Fibroblast of lung (primary cell): Measurements from ENCODE around the gene TMCO2. TPM values are rescaled to one million over a fixed set of nuclear protein-coding genes. Genes with fewer than 3 reads are reported as not detected.

Experiments
- DNase-seq, 2 donors: peaks; one replicate each; pipeline versions ENCODE4 v3.0.0 to v3.0.0-alpha.2; 2010; ENCODE audit warnings: low read depth in 2 of 2
- H2AFZ ChIP-seq: 2 replicates; pipeline ENCODE4 v1.5.1; 2012; ENCODE audit warnings: low read length, control low read depth, inconsistent platforms
- H3K27ac ChIP-seq: 2 replicates; pipeline ENCODE4 v1.5.1; 2011; ENCODE audit warnings: low read length, control low read depth; ENCODE audit not compliant: insufficient read depth
- H3K27me3 ChIP-seq: 2 replicates; pipeline ENCODE4 v1.5.1; 2011; ENCODE audit warnings: mild to moderate bottlenecking, low read length; ENCODE audit not compliant: control insufficient read depth, insufficient read depth
- H3K36me3 ChIP-seq: 2 replicates; pipeline ENCODE4 v1.5.1; 2011; ENCODE audit warnings: low read length; ENCODE audit not compliant: control insufficient read depth, insufficient read depth
- H3K4me1 ChIP-seq: 2 replicates; pipeline ENCODE4 v1.5.1; 2011; ENCODE audit warnings: low read length; ENCODE audit not compliant: control insufficient read depth, insufficient read depth; ENCODE audit errors: extremely low read depth
- H3K4me2 ChIP-seq: 2 replicates; pipeline ENCODE4 v1.5.1; 2011; ENCODE audit warnings: low read length, control low read depth; ENCODE audit not compliant: insufficient read depth; ENCODE audit errors: extremely low read depth
- H3K4me3 ChIP-seq, 4 experiments: fragments of 200-600 bp in 1 of 4; sonication (generic) in 1 of 4; replicated peaks in 1 of 4; 2 replicates each; pipeline ENCODE4 v1.5.1; 2011 to 2016; ENCODE audit warnings: low read length in 4 of 4, low read depth in 3 of 4, mild to moderate bottlenecking in 3 of 4, control low read depth in 2 of 4, inconsistent platforms in 1 of 4, mixed read lengths in 1 of 4; ENCODE audit not compliant: insufficient read depth in 1 of 4; ENCODE audit errors: control extremely low read depth in 1 of 4
- H3K79me2 ChIP-seq: 2 replicates; pipeline ENCODE4 v1.5.1; 2012; ENCODE audit warnings: mild to moderate bottlenecking, low read length, inconsistent platforms; ENCODE audit not compliant: control insufficient read depth, insufficient read depth
- H3K9ac ChIP-seq: 2 replicates; pipeline ENCODE4 v1.5.1; 2011; ENCODE audit warnings: mild to moderate bottlenecking, low read length, control low read depth; ENCODE audit not compliant: insufficient read depth
- H3K9me3 ChIP-seq: 2 replicates; pipeline ENCODE4 v1.5.1; 2012; ENCODE audit warnings: low read depth, low read length; ENCODE audit not compliant: control insufficient read depth, insufficient read depth
- H4K20me1 ChIP-seq: 2 replicates; pipeline ENCODE4 v1.5.1; 2011; ENCODE audit warnings: low read length; ENCODE audit not compliant: control insufficient read depth, insufficient read depth; ENCODE audit errors: extremely low read depth
- EZH2 ChIP-seq: IDR thresholded peaks from 2 replicates; pipeline ENCODE4 v1.5.1; 2012; ENCODE audit warnings: low read length, control low read depth, mild to moderate bottlenecking; ENCODE audit errors: missing control alignments
- polyA plus RNA-seq, 2 donors: library from polyadenylated mRNA; depleted of rRNA in 1 of 2; stranded (reverse) in 1 of 2; unstranded in 1 of 2; fragments of >200 nt; gene quantifications; 2 replicates each; pipeline ENCODE4 v1.2.1, GENCODE V29; 2011 to 2012; ENCODE audit warnings: missing spikeins in 1 of 2
- total RNA-seq: library from RNA; depleted of rRNA; stranded (reverse); fragments of >200 nt; gene quantifications from 2 replicates; pipeline ENCODE4 v1.2.1, GENCODE V29; 2014
- TF ChIP-seq, protein P1 (sequence below), 2 donors: IDR thresholded peaks in 1 of 2; conservative IDR thresholded peaks in 1 of 2; 1 replicate in 1 of 2; 2 replicates in 1 of 2; pipeline ENCODE4 v1.5.1; 2011 to 2012; ENCODE audit warnings: low read length in 2 of 2, control low read depth in 1 of 2, inconsistent platforms in 1 of 2, low read depth in 1 of 2, mild to moderate bottlenecking in 1 of 2

The TMCO2 gene
- total and polyA plus RNA-seq, 2 donors (not counting 1 experiment from before 2014, with no cell fraction given) = not detected

DNA sequence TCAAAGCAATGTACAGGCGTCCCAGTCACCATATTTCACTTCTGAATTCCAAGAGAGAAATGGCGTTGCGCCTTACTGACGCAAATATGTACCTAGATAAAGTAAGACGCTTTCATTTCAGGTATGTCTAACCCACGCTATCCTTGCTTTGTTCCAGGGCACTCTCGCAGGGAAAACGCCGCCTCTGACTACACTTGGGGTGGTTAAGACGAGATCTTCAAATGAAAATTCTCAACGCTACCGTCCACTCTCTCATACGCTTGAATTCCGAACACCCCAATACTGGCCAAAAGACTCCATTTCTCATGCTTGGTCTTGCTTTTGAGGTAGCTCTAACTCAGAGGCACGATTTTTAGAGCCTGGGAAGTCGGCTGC is 9.6 kb downstream of the TMCO2 start:
- Histone ChIP-seq H3K36me3 (peaks cover 1% of the 10 kb centered on the region), H3K9me3 (no peaks in the 10 kb centered on the region), H3K4me1 (peaks cover 2% of the 10 kb centered on the region), H3K79me2 (peaks cover 41% of the 10 kb centered on the region), H4K20me1 (no peaks in the 10 kb centered on the region), H3K4me2 (peak overlapping the region; percentile 94), H3K27me3 (no peaks in the 10 kb centered on the region), H3K9ac (peak overlapping the region; percentile 99), H2AFZ (peak overlapping the region; percentile 96), H3K27ac (peak overlapping the region; percentile 100), H3K4me3 (peak overlapping the region; percentile 95 to 100 (median 98))
- TF ChIP-seq, protein P1, sequence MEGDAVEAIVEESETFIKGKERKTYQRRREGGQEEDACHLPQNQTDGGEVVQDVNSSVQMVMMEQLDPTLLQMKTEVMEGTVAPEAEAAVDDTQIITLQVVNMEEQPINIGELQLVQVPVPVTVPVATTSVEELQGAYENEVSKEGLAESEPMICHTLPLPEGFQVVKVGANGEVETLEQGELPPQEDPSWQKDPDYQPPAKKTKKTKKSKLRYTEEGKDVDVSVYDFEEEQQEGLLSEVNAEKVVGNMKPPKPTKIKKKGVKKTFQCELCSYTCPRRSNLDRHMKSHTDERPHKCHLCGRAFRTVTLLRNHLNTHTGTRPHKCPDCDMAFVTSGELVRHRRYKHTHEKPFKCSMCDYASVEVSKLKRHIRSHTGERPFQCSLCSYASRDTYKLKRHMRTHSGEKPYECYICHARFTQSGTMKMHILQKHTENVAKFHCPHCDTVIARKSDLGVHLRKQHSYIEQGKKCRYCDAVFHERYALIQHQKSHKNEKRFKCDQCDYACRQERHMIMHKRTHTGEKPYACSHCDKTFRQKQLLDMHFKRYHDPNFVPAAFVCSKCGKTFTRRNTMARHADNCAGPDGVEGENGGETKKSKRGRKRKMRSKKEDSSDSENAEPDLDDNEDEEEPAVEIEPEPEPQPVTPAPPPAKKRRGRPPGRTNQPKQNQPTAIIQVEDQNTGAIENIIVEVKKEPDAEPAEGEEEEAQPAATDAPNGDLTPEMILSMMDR (conservative IDR thresholded peaks at IDR 0.05 in 1 of 2, IDR thresholded peaks at IDR 0.05 in 1 of 2; ENCODE audit: low read depth in 1 of 2, low read length in 2 of 2) = no peak
- no peak for TF ChIP-seq EZH2
- no peak for DNase-seq

DNA sequence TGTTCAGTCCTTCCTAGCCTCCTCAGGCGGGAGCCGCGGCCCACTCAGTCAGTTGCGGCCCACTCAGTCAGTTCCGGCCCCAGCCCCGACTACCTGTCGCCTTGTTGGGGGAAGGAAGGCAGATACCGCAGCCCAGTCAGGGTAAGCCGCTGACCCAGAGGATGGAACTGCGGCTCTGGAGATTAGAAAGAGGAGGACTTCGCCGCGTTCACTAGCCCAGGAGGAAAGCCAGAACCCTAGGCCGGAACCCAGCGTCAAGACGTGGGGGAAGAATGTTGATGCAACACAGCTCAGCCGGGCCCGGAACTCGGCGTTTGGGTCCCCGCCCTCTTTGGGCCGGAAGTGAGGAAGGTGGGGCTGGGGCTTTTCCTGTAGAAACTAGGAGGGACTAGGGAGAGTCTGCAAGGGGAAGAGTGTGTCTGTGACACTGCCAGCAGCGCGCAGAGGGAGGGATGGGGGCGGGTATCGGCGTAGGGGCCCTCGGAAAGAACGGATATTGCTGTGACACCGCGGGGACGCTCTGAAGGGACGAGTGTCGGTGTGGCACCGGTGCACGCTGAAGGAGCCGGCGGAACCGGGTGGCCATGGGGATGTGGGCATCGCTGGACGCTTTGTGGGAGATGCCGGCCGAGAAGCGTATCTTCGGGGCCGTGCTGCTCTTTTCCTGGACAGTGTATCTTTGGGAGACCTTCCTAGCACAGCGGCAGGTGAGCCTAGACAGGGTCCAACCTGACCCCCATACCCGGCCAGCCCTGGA is 10.1 kb downstream of the TMCO2 start, which contains the start of gene ZMPSTE24:
Gene ZMPSTE24, plus strand, starts transcription at position 549 of the 757 bp plus-strand sequence. Its CDS starts 36 bp downstream, at position 585.
- Histone ChIP-seq H3K79me2 (peaks cover 44% of the 10 kb centered on the region), H3K27ac (peak within 1 kb of the TSS; percentile 100), H3K27me3 (no peaks in the 10 kb centered on the region), H3K9ac (peak within 1 kb of the TSS; percentile 99), H3K36me3 (peaks cover 3% of the 10 kb centered on the region), H4K20me1 (no peaks in the 10 kb centered on the region), H2AFZ (peak within 1 kb of the TSS; percentile 96), H3K4me1 (peaks cover 2% of the 10 kb centered on the region), H3K4me2 (peak within 1 kb of the TSS; percentile 94), H3K4me3 (peak within 1 kb of the TSS; percentile 95 to 100 (median 98)), H3K9me3 (no peaks in the 10 kb centered on the region)
- TF ChIP-seq EZH2 = no peak
- TF ChIP-seq, protein P1 (conservative IDR thresholded peaks at IDR 0.05 in 1 of 2, IDR thresholded peaks at IDR 0.05 in 1 of 2; ENCODE audit: low read depth in 1 of 2, low read length in 2 of 2) = no peak
- DNase-seq = peak; percentile 99

DNA sequence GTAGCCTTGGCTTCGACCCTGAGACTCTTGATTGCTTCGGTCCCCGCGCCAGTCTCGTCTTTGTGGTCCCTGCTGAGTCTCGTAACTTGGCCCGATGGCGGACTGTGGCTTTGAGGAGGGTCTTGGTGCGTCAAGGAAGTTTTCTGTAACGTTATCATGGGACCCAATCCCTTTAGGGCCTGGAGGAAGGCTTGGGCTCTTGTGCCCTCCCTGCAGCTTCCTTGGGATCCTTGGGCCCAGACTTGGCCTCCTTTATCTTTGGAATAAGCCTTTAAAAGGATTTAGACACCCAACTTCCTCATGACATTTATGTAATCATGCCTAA is 10.7 kb downstream of the TMCO2 start:
- peak overlapping the region; percentile 89 for H3K4me2 ChIP-seq
- peak overlapping the region; percentile 80 for H2AFZ ChIP-seq
- peaks cover 2% of the 10 kb centered on the region for H3K4me1 ChIP-seq
- TF ChIP-seq, protein P1 (conservative IDR thresholded peaks at IDR 0.05 in 1 of 2, IDR thresholded peaks at IDR 0.05 in 1 of 2; ENCODE audit: low read depth in 1 of 2, low read length in 2 of 2) = no peak
- no peak for TF ChIP-seq EZH2
- H3K79me2 ChIP-seq = peaks cover 46% of the 10 kb centered on the region
- peaks cover 3% of the 10 kb centered on the region for H3K36me3 ChIP-seq
- H3K4me3 ChIP-seq = peak overlapping the region; percentile 92 to 100 (median 98)
- no peaks in the 10 kb centered on the region for H3K9me3 ChIP-seq
- DNase-seq = peak; percentile 25 to 36
- no peaks in the 10 kb centered on the region for H3K27me3 ChIP-seq
- H4K20me1 ChIP-seq = no peaks in the 10 kb centered on the region
- H3K27ac ChIP-seq = peak overlapping the region; percentile 100
- H3K9ac ChIP-seq = peak overlapping the region; percentile 77
